K562 (cell line): Measurements from ENCODE around the gene C6orf47. TPM values are rescaled to one million over a fixed set of nuclear protein-coding genes. Genes with fewer than 3 reads are reported as not detected.

Experiments used
- ARHGAP35 ChIP-seq: fragments of 450-650 bp; IDR thresholded peaks from 2 replicates; pipeline ENCODE4 v1.6.1; 2018; ENCODE audit not compliant: partially characterized antibody
- ARID1B ChIP-seq: fragments of 450-650 bp; IDR thresholded peaks from 2 replicates; pipeline ENCODE4 v1.6.1; 2016; ENCODE audit warnings: antibody characterized with exemption, mild to moderate bottlenecking, inconsistent platforms
- CAMTA2 ChIP-seq: fragments of 250-450 bp; sonication (Bioruptor Pico); conservative IDR thresholded peaks from 2 replicates; pipeline ENCODE4 v1.5.1; 2022
- FOSL1 ChIP-seq: fragments of 200-800 bp; sonication (Bioruptor generic); conservative IDR thresholded peaks from 2 replicates; pipeline ENCODE4 v1.6.1; 2016; ENCODE audit warnings: missing genetic modification characterization, missing compliant biosample characterization
- FOXM1 ChIP-seq, 2 experiments: fragments of 450-650 bp in 1 of 2; sonication (generic) in 1 of 2; formaldehyde crosslinking in 1 of 2; IDR thresholded peaks; 2 replicates each; pipeline versions ENCODE4 v1.6.1 to v1.9.0; 2017 to 2022; ENCODE audit warnings: low read depth in 2 of 2, mild to moderate bottlenecking in 2 of 2, missing genetic modification reagents in 1 of 2, moderate library complexity in 1 of 2
- HEY1 ChIP-seq: fragments of 250-450 bp; sonication (Bioruptor Pico); IDR thresholded peaks from 2 replicates; pipeline ENCODE4 v1.5.0; 2020; ENCODE audit warnings: mild to moderate bottlenecking, moderate library complexity, borderline replicate concordance
- HNRNPK ChIP-seq: fragments of 200-400 bp; formaldehyde crosslinking; IDR thresholded peaks from one replicate; pipeline ENCODE4 v1.6.1; 2018; ENCODE audit warnings: mild to moderate bottlenecking, low read depth, low read length; ENCODE audit not compliant: poor library complexity, severe bottlenecking
- KLF16 ChIP-seq: IDR thresholded peaks from 2 replicates; pipeline ENCODE4 v1.6.1; 2016; ENCODE audit warnings: antibody characterized with exemption
- MCM3 ChIP-seq: fragments of 450-650 bp; IDR thresholded peaks from 2 replicates; pipeline ENCODE4 v1.6.1; 2016
- MEIS2 ChIP-seq: fragments of 450-650 bp; IDR thresholded peaks from 2 replicates; pipeline ENCODE4 v1.6.1; 2014; ENCODE audit warnings: mild to moderate bottlenecking; ENCODE audit not compliant: partially characterized antibody
- POLR3G ChIP-seq: IDR thresholded peaks from 2 replicates; pipeline ENCODE4 v1.6.1; 2011; ENCODE audit not compliant: insufficient read length, insufficient replicate concordance; ENCODE audit errors: extremely low read depth
- RBM34 ChIP-seq: fragments of 200-400 bp; formaldehyde crosslinking; IDR thresholded peaks from 2 replicates; pipeline ENCODE4 v1.6.1; 2018; ENCODE audit warnings: low read length, borderline replicate concordance; ENCODE audit not compliant: insufficient read depth
- STAT5A ChIP-seq: IDR thresholded peaks from 2 replicates; pipeline ENCODE4 v1.6.1; 2012; ENCODE audit warnings: low read length, inconsistent platforms, borderline replicate concordance
- U2AF1 ChIP-seq: fragments of 200-400 bp; formaldehyde crosslinking; optimal IDR thresholded peaks from 2 replicates; pipeline ENCODE3; 2017; ENCODE audit warnings: mild to moderate bottlenecking, low read depth, low read length, moderate library complexity
- ZBTB7A ChIP-seq: IDR thresholded peaks from 2 replicates; pipeline ENCODE4 v1.6.1; 2011; ENCODE audit warnings: low read depth, mild to moderate bottlenecking, low read length, moderate library complexity, borderline replicate concordance; ENCODE audit not compliant: control insufficient read depth
- ZKSCAN1 ChIP-seq: fragments of 150-350 bp; IDR thresholded peaks from 2 replicates; pipeline ENCODE4 v1.6.1; 2016; ENCODE audit warnings: low read depth, low read length
- ZNF561 ChIP-seq: fragments of 450-650 bp; formaldehyde crosslinking; conservative IDR thresholded peaks from 2 replicates; pipeline ENCODE4 v1.4.0; 2020; ENCODE audit warnings: mild to moderate bottlenecking, moderate library complexity
- polyA plus RNA-seq, 8 experiments: library from polyadenylated mRNA; depleted of rRNA in 4 of 8; stranded (reverse) in 5 of 8; unstranded in 3 of 8; fragments of >200 nt; fragmentation: Nextera tagmentation in 2 of 8; fragmentation: Illumina TruSeq in 1 of 8; extraction: Ambion mirVana in 2 of 8; extraction: Trizol in 1 of 8; gene quantifications; 2 replicates each; pipeline versions ENCODE4 v1.2.1 to v1.2.3, GENCODE V29; 2011 to 2014; ENCODE audit warnings: inconsistent platforms in 1 of 8, missing spikeins in 1 of 8
- total RNA-seq, 7 experiments: library from RNA; depleted of rRNA in 6 of 7; stranded (reverse); fragments of >200 nt in 6 of 7; fragmentation: Illumina TruSeq in 2 of 7; extraction: Trizol in 2 of 7; gene quantifications; 2 replicates each; pipeline versions ENCODE4 v1.2.1 to v1.2.3, GENCODE V29; 2011 to 2021; ENCODE audit warnings: low replicate concordance in 1 of 7
- TF ChIP-seq, protein P1 (sequence below): fragments of 450-650 bp; IDR thresholded peaks from 2 replicates; pipeline ENCODE4 v1.6.1; 2016; ENCODE audit warnings: missing biosample characterization, missing genetic modification characterization
- TF ChIP-seq, protein P2 (sequence below): fragments of 250-450 bp; sonication (Bioruptor Pico); IDR thresholded peaks from 2 replicates; pipeline ENCODE4 v1.5.0; 2022; ENCODE audit warnings: mild to moderate bottlenecking
- TF ChIP-seq, protein P3 (sequence below): fragments of 450-650 bp; formaldehyde crosslinking; conservative IDR thresholded peaks from 2 replicates; pipeline ENCODE4 v1.4.0; 2022; ENCODE audit warnings: mild to moderate bottlenecking, missing genetic modification characterization
- TF ChIP-seq, protein P4 (sequence below): fragments of 450-650 bp; IDR thresholded peaks from 2 replicates; pipeline ENCODE4 v1.7.0; 2016; ENCODE audit warnings: borderline replicate concordance

The C6orf47 gene
- total and polyA plus RNA-seq, 9 of the 15 experiments (the other 6 are each of a cell fraction or from before 2014, with no cell fraction given): 0.14 to 43.8 (median 27.0) TPM

DNA sequence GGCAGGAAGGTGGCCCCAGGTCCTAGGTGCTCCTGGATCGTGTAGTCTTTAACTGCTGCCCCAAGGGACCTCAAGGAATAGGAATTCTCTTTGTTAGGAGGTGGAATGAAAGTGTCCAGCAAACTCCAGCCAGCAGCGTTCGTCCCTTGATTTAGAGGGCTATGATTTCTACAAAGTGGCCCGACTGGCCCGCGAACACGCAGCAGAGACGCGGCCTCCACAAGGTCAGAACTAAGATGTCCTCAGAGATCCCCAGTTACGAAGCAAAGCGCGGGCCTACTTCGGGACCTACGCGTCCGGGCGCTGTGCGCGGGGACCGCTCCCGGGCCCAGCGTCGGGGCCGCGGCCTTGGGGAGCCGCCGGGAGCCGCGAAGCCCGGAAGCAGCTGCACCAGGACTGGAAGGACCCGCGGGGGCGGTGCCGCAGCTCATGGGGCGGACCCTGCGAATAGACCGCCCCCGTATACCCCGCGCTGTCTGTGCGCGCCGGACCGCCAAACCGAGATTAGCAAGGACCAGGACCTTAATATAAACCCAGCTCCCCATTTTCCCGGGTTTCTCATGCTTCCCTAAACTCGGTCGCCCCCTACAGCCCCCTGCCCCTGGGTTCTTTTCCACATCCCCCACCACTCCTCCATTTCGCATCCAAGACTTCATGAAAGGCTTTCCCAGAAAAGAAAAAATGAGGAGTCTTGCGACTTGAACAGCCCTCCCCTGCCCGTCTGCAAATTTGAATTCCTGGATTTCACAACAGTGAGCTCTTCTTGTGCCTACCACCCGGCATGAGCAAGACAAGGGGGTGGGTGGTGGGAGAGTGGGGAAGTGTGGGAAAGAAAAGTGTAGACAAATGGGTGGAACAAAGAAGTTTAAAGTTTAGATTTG, at the start of gene C6orf47 (continued):
- TF ChIP-seq, protein P1, sequence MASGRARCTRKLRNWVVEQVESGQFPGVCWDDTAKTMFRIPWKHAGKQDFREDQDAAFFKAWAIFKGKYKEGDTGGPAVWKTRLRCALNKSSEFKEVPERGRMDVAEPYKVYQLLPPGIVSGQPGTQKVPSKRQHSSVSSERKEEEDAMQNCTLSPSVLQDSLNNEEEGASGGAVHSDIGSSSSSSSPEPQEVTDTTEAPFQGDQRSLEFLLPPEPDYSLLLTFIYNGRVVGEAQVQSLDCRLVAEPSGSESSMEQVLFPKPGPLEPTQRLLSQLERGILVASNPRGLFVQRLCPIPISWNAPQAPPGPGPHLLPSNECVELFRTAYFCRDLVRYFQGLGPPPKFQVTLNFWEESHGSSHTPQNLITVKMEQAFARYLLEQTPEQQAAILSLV (tag): no peak
- TF ChIP-seq KLF16 (peak; percentile 52; the same call in 1 of the 2 replicates), STAT5A (no peak; the same call in 1 of the 2 replicates), RBM34 (peak; percentile 60; the same call in 1 of the 2 replicates), FOXM1 (IDR thresholded peaks at IDR 0.05; ENCODE audit: low read depth) (peak; percentile 51; the same call in 1 of the 2 replicates), FOXM1 (CRISPR knock-in tag; IDR thresholded peaks at IDR 0.05; ENCODE audit: low read depth) (0 out of 2 replicates have a peak, but pooled peaks have one; percentile 44), MEIS2 (peak; percentile 12), ZKSCAN1 (peak; percentile 63; the same call in 1 of the 2 replicates), MCM3 (no peak), HEY1 (CRISPR knock-in tag) (no peak), ARID1B (no peak), CAMTA2 (CRISPR knock-in tag) (peak; percentile 98), HNRNPK (no peak), U2AF1 (no peak), POLR3G (no peak), FOSL1 (tag) (no peak), ZNF561 (CRISPR knock-in tag) (peak; percentile 5; the same call in 1 of the 2 replicates), ZBTB7A (peak; percentile 98), ARHGAP35 (peak; percentile 72)
- TF ChIP-seq, protein P2, sequence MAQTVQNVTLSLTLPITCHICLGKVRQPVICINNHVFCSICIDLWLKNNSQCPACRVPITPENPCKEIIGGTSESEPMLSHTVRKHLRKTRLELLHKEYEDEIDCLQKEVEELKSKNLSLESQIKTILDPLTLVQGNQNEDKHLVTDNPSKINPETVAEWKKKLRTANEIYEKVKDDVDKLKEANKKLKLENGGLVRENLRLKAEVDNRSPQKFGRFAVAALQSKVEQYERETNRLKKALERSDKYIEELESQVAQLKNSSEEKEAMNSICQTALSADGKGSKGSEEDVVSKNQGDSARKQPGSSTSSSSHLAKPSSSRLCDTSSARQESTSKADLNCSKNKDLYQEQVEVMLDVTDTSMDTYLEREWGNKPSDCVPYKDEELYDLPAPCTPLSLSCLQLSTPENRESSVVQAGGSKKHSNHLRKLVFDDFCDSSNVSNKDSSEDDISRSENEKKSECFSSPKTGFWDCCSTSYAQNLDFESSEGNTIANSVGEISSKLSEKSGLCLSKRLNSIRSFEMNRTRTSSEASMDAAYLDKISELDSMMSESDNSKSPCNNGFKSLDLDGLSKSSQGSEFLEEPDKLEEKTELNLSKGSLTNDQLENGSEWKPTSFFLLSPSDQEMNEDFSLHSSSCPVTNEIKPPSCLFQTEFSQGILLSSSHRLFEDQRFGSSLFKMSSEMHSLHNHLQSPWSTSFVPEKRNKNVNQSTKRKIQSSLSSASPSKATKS (CRISPR knock-in tag): peak; percentile 75; the same call in 1 of the 2 replicates
- TF ChIP-seq, protein P3, sequence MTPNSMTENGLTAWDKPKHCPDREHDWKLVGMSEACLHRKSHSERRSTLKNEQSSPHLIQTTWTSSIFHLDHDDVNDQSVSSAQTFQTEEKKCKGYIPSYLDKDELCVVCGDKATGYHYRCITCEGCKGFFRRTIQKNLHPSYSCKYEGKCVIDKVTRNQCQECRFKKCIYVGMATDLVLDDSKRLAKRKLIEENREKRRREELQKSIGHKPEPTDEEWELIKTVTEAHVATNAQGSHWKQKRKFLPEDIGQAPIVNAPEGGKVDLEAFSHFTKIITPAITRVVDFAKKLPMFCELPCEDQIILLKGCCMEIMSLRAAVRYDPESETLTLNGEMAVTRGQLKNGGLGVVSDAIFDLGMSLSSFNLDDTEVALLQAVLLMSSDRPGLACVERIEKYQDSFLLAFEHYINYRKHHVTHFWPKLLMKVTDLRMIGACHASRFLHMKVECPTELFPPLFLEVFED (CRISPR knock-in tag): peak; percentile 87; the same call in 1 of the 2 replicates
- TF ChIP-seq, protein P4, sequence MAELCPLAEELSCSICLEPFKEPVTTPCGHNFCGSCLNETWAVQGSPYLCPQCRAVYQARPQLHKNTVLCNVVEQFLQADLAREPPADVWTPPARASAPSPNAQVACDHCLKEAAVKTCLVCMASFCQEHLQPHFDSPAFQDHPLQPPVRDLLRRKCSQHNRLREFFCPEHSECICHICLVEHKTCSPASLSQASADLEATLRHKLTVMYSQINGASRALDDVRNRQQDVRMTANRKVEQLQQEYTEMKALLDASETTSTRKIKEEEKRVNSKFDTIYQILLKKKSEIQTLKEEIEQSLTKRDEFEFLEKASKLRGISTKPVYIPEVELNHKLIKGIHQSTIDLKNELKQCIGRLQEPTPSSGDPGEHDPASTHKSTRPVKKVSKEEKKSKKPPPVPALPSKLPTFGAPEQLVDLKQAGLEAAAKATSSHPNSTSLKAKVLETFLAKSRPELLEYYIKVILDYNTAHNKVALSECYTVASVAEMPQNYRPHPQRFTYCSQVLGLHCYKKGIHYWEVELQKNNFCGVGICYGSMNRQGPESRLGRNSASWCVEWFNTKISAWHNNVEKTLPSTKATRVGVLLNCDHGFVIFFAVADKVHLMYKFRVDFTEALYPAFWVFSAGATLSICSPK: peak; percentile 75; the same call in 1 of the 2 replicates
